Mesothelial cell of epicardium (in vitro differentiated cells): Measurements from ENCODE around the gene STK38L. TPM values are rescaled to one million over a fixed set of nuclear protein-coding genes. Genes with fewer than 3 reads are reported as not detected.

ENCODE experiments used
- DNase-seq, 2 experiments: peaks; one replicate each; pipeline ENCODE4 v3.0.0; 2021; ENCODE audit warnings: low spot score in 2 of 2; ENCODE audit not compliant: unreplicated experiment in 2 of 2
- H3K27ac Mint-ChIP-seq: 2 replicates; pipeline ENCODE4 v1.8.0; 2021; ENCODE audit warnings: mixed read lengths
- H3K27me3 Mint-ChIP-seq: 2 replicates; pipeline ENCODE4 v1.8.0; 2021; ENCODE audit warnings: low read depth, mixed read lengths
- H3K36me3 Mint-ChIP-seq: 2 replicates; pipeline ENCODE4 v1.8.0; 2021; ENCODE audit warnings: mixed read lengths
- H3K4me1 Mint-ChIP-seq: 2 replicates; pipeline ENCODE4 v1.8.0; 2021; ENCODE audit warnings: mixed read lengths
- H3K4me3 Mint-ChIP-seq: 2 replicates; pipeline ENCODE4 v1.8.0; 2021; ENCODE audit warnings: mild to moderate bottlenecking, moderate library complexity, mixed read lengths
- H3K9me3 Mint-ChIP-seq: 2 replicates; pipeline ENCODE4 v1.8.0; 2021; ENCODE audit warnings: mixed read lengths
- CTCF ChIP-seq: fragments of 200-600 bp; sonication (generic); IDR thresholded peaks from one replicate; pipeline ENCODE4 v1.5.0; 2021; ENCODE audit warnings: antibody characterized with exemption; ENCODE audit not compliant: unreplicated experiment
- total RNA-seq: library from RNA; stranded (reverse); gene quantifications from 3 replicates; pipeline ENCODE4 v1.2.1, GENCODE V29; 2021

The STK38L gene
- total RNA-seq, 1 donor from 2014 or later, result 48.2 TPM

DNA sequence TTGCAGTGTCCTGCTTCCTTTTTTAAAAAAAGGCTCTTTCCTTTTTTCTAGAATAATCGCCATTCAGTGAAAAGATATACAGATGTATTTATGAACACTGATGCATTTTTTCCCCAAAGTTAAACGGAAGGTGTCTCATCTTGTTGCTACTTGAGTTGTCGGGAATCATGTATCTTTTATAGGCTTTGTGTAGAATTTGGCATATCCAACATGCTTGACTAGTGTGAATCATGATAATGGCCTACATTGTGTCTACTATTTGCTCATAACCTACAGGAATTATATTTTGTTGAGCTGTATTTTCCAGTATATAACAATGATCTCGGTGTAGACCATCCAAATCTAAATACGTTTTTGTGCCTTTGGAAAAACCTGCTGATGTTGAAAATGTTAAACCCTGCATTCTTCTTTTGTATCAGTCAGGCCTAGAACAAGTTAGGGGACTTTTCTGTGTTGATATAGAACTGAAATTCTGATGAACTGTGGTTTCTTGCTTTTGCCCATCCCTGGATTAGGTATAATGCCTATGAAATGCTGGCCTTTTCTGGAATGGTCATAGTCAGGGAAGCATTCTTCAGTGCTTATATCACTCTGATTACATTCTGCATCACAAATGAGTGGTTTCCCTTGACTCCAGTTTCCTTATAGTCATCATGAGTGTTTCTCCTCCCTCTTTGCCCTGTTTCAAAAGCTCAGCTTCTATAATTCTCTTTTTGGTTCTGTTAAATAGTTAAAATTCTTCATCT, 99.3 kb downstream of the STK38L start:
- H3K4me3 Mint-ChIP-seq, result no peak overlapping the region
- DNase-seq, result no peak
- H3K9me3 Mint-ChIP-seq, result peaks cover 11% of the 10 kb centered on the region
- H3K27ac Mint-ChIP-seq, result no peak overlapping the region
- H3K36me3 Mint-ChIP-seq, result no peaks in the 10 kb centered on the region
- H3K27me3 Mint-ChIP-seq, result no peaks in the 10 kb centered on the region
- no peaks in the 10 kb centered on the region for H3K4me1 Mint-ChIP-seq
- no peak for TF ChIP-seq CTCF

GRCh38 chr12:27344246-27344645, 100.2 kb downstream of the STK38L start:
- DNase-seq, result no peak
- Mint-ChIP-seq H3K36me3 (no peaks in the 10 kb centered on the region), H3K4me3 (no peak overlapping the region), H3K4me1 (no peaks in the 10 kb centered on the region), H3K27ac (no peak overlapping the region), H3K27me3 (no peaks in the 10 kb centered on the region), H3K9me3 (peaks cover 7% of the 10 kb centered on the region)
- no peak for TF ChIP-seq CTCF

GRCh38 chr12:27344760-27345159, 100.7 kb downstream of the STK38L start:
- TF ChIP-seq CTCF, result no peak
- H3K27me3 Mint-ChIP-seq, result no peaks in the 10 kb centered on the region
- H3K9me3 Mint-ChIP-seq, result peaks cover 7% of the 10 kb centered on the region
- H3K4me1 Mint-ChIP-seq, result no peaks in the 10 kb centered on the region
- no peak overlapping the region for H3K4me3 Mint-ChIP-seq
- no peak overlapping the region for H3K27ac Mint-ChIP-seq
- no peak for DNase-seq
- H3K36me3 Mint-ChIP-seq, result no peaks in the 10 kb centered on the region

DNA sequence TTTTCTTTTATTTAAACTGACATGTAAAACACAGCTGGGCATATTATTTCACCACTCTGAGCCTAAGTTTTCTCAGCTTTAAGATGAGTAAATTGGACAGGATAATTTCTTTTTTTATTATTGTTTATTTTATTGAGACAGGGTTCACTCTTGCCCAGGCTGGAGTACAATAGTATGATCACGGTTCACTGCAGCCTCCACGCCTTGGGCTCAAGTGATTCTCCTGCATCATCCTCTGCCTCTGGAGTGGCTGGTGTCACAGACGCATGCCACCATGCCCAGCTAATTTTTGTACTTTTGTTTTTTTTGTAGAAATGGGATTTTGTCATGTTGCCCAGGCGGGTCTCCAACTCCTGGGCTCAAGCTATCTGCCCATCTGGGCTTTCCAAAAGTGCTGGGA, 101.3 kb downstream of the STK38L start:
- Mint-ChIP-seq H3K9me3 (peaks cover 6% of the 10 kb centered on the region), H3K36me3 (no peaks in the 10 kb centered on the region), H3K27ac (no peak overlapping the region), H3K27me3 (no peaks in the 10 kb centered on the region), H3K4me1 (no peaks in the 10 kb centered on the region), H3K4me3 (no peak overlapping the region)
- TF ChIP-seq CTCF, result no peak
- no peak for DNase-seq

DNA sequence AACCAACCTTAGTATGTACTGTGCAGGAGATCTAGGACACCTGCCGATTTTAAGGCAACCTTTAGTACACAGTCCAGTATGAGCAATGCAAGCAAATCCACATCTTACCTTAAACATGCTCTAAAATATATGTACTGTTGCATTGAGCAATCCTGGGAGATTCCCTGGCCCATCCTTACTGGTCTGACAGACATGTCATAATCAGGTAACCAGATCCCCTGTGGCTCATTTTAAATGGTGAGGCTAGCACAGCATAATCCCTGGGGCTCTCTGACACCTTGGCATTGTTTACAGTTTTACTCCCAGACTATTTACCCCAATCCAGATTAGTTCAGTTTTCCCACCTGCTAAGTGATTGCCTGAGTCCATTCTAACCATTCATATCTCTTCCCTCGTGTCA, 103.7 kb downstream of the STK38L start:
- DNase-seq, result no peak
- Mint-ChIP-seq H3K36me3 (no peaks in the 10 kb centered on the region), H3K4me1 (no peaks in the 10 kb centered on the region), H3K9me3 (no peaks in the 10 kb centered on the region), H3K4me3 (no peak overlapping the region), H3K27ac (no peak overlapping the region), H3K27me3 (no peaks in the 10 kb centered on the region)
- no peak for TF ChIP-seq CTCF
